Testis (tissue), 2 donors: Measurements from ENCODE around the gene DLX4.

Experiments used
- POLR2A ChIP-seq: fragments of 450-650 bp; IDR thresholded peaks from one replicate; pipeline ENCODE4 v1.6.1; 2017; ENCODE audit warnings: antibody characterized with exemption, mild to moderate bottlenecking, moderate library complexity
- TF ChIP-seq, protein P1 (sequence below), 3 experiments: fragments of 450-650 bp in 2 of 3; fragments of 200-600 bp in 1 of 3; sonication (generic) in 1 of 3; IDR thresholded peaks; one replicate each; pipeline ENCODE4 v1.5.1; 2016 to 2019; ENCODE audit warnings: antibody characterized with exemption in 3 of 3, mild to moderate bottlenecking in 2 of 3, moderate library complexity in 1 of 3

DNA sequence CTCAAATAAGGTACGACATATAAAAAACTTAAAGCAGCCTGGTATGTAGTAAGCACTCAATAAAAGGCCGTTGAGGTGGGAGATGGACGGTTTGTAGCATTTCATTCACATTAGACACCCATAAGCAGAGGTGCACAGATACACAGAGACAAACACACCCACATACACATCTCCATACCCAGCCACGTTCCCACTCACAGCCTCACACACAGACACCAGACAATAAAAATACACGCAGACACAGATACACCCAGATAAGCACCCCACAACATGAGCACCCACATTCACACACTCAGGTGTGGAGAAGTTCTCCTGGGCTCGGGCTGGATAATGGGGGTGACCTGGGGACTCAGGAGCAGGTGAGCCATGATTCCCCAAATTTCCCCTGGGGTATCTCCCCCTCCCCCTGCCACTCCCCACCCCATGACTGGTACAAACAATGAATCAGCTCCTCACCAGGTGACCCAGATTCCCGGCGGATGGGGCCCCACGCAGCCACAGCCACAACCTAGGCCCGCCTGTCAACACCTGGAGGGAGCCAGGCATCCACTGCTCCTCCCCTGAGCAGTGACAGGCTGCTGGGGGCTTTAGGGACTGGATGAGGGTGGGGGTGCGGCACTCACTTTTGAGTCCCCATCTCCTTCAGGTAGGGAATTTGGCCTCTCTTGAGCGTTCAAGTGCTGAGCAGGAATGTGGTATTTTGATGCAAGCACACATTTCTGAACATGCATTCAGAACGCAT lies 23.4 kb downstream of the DLX4 start:
- TF ChIP-seq, protein P1, sequence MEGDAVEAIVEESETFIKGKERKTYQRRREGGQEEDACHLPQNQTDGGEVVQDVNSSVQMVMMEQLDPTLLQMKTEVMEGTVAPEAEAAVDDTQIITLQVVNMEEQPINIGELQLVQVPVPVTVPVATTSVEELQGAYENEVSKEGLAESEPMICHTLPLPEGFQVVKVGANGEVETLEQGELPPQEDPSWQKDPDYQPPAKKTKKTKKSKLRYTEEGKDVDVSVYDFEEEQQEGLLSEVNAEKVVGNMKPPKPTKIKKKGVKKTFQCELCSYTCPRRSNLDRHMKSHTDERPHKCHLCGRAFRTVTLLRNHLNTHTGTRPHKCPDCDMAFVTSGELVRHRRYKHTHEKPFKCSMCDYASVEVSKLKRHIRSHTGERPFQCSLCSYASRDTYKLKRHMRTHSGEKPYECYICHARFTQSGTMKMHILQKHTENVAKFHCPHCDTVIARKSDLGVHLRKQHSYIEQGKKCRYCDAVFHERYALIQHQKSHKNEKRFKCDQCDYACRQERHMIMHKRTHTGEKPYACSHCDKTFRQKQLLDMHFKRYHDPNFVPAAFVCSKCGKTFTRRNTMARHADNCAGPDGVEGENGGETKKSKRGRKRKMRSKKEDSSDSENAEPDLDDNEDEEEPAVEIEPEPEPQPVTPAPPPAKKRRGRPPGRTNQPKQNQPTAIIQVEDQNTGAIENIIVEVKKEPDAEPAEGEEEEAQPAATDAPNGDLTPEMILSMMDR (IDR thresholded peaks at IDR 0.05): no peak
- TF ChIP-seq POLR2A: no peak
